Small intestine (tissue), 7 donors: ENCODE measurements around the gene PHF5A. TPM values are rescaled to one million over a fixed set of nuclear protein-coding genes. Genes with fewer than 3 reads are reported as not detected.

Experiments used
- DNase-seq, 2 donors: peaks; one replicate each; pipeline versions ENCODE4 v3.0.0 to v3.0.0-alpha.2; 2013
- FAIRE-seq: peaks from 2 replicates; lab custom pipeline; 2012; peaks lifted over from hg19 to GRCh38; lab: Jason Lieb, UNC
- H3K27ac ChIP-seq, 3 donors: one replicate each; pipeline ENCODE4 v1.5.1; 2013; ENCODE audit warnings: low read length in 2 of 3, mild to moderate bottlenecking in 2 of 3, control low read depth in 1 of 3, inconsistent platforms in 1 of 3, low read depth in 1 of 3, moderate library complexity in 1 of 3
- H3K27me3 ChIP-seq, 3 donors: one replicate each; pipeline ENCODE4 v1.6.1; 2013; ENCODE audit warnings: low read length in 3 of 3, inconsistent platforms in 1 of 3; ENCODE audit not compliant: control insufficient read depth in 3 of 3, insufficient read depth in 3 of 3
- H3K36me3 ChIP-seq, 3 donors: one replicate each; pipeline ENCODE4 v1.6.1; 2013; ENCODE audit warnings: low read length in 3 of 3, inconsistent platforms in 1 of 3, low read depth in 1 of 3, mild to moderate bottlenecking in 1 of 3, moderate library complexity in 1 of 3; ENCODE audit not compliant: control insufficient read depth in 3 of 3, insufficient read depth in 2 of 3
- H3K4me1 ChIP-seq, 3 donors: one replicate each; pipeline ENCODE4 v1.6.1; 2013; ENCODE audit warnings: low read length in 2 of 3, inconsistent platforms in 1 of 3, low read depth in 1 of 3, mild to moderate bottlenecking in 1 of 3, moderate library complexity in 1 of 3; ENCODE audit not compliant: control insufficient read depth in 3 of 3, insufficient read depth in 2 of 3
- H3K4me3 ChIP-seq, 3 donors: one replicate each; pipeline ENCODE4 v1.5.1; 2013; ENCODE audit warnings: low read length in 3 of 3, control low read depth in 1 of 3, inconsistent platforms in 1 of 3, low read depth in 1 of 3, mild to moderate bottlenecking in 1 of 3, moderate library complexity in 1 of 3
- H3K9me3 ChIP-seq, 2 donors: one replicate each; pipeline ENCODE4 v1.6.1; 2013; ENCODE audit warnings: low read depth in 1 of 2, low read length in 1 of 2; ENCODE audit not compliant: control insufficient read depth in 2 of 2, insufficient read depth in 1 of 2
- WGBS, 3 donors: extraction: QIAGEN DNeasy Blood & Tissue Kit; methylation state at CpG; one replicate each; pipeline ENCODE4 v1.1.7; 2013; 5-methylcytosine and 5-hydroxymethylcytosine counted together
- polyA plus RNA-seq, 4 donors: library from polyadenylated mRNA; stranded (reverse) in 3 of 4; unstranded in 1 of 4; fragments of 200-250 nt in 3 of 4; fragments of 120-200 nt in 1 of 4; gene quantifications; one replicate each; pipeline versions ENCODE4 v1.2.1 to v1.2.3, GENCODE V29; 2013
- donor health status: healthy with polysubstance abuse.
- donor health status: control.
- donor health status: control.
- donor health status: Bipolar disorder and iron deficiency.
- donor health status: healthy.

Gene PHF5A
- polyA plus RNA-seq, 4 donors = 39.6 to 62.7 (median 55.3) TPM

GRCh38 chr22:41410311-41410751, 58.2 kb downstream of the PHF5A start:
- peaks cover 0 to 3% (median 0%) of the 10 kb centered on the region in 3 donors for H3K36me3 ChIP-seq
- FAIRE-seq = no peak
- WGBS, 3 donors = 73 to 77% (median 77%) methylated on average over 7 of the region's 7 CpGs
- no peak for DNase-seq
- no peak overlapping the region for H3K4me3 ChIP-seq
- peaks cover 2 to 18% (median 4%) of the 10 kb centered on the region in 3 donors for H3K4me1 ChIP-seq
- no peaks in the 10 kb centered on the region for H3K9me3 ChIP-seq
- H3K27me3 ChIP-seq = no peaks in the 10 kb centered on the region
- H3K27ac ChIP-seq = peak overlapping the region in 1 of 3 donors; percentile 30

Other genes with a start within 250 kb of the PHF5A start
- gene CHADL, start 227.8 kb downstream of the PHF5A start, polyA plus RNA-seq = 1 to 10 TPM in 2 of 4 donors, under 1 TPM in 1, not detected in 1; 0.54 to 2.3 (median 1.4) TPM
- 10 to 100 TPM; 27.5 to 62.3 (median 34.0) TPM for gene RANGAP1, start 182.5 kb downstream of the PHF5A start, polyA plus RNA-seq
- gene ZC3H7B, start 167.2 kb downstream of the PHF5A start, polyA plus RNA-seq = 10 to 100 TPM; 14.6 to 53.5 (median 33.4) TPM
- 10 to 100 TPM in 2 of 4 donors, 1 to 10 TPM in 2; 6.1 to 11.8 (median 9.4) TPM for gene TEF, start 86.8 kb downstream of the PHF5A start, polyA plus RNA-seq
- 10 to 100 TPM; 15.1 to 63.9 (median 26.5) TPM for gene TOB2, start 21.9 kb downstream of the PHF5A start, polyA plus RNA-seq
- gene ACO2, start 425 bp upstream of the PHF5A start, polyA plus RNA-seq = 100 to 1,000 TPM; 126 to 294 (median 217) TPM
- gene POLR3H, start 75.8 kb upstream of the PHF5A start, polyA plus RNA-seq = 10 to 100 TPM in 2 of 4 donors, 1 to 10 TPM in 2; 2.7 to 18.2 (median 9.5) TPM
- gene CSDC2, start 92.3 kb upstream of the PHF5A start, polyA plus RNA-seq = 1 to 10 TPM in 2 of 4 donors, under 1 TPM in 2; 0.45 to 2.7 (median 1.3) TPM
- gene PMM1, start 121.1 kb upstream of the PHF5A start, polyA plus RNA-seq = 100 to 1,000 TPM in 2 of 4 donors, 10 to 100 TPM in 2; 45.5 to 125 (median 90.4) TPM
- 10 to 100 TPM; 16.5 to 33.4 (median 21.4) TPM for gene DESI1, start 152.4 kb upstream of the PHF5A start, polyA plus RNA-seq
- gene XRCC6, start 152.6 kb upstream of the PHF5A start, polyA plus RNA-seq = 100 to 1,000 TPM; 138 to 248 (median 166) TPM
- 100 to 1,000 TPM in 3 of 4 donors, 10 to 100 TPM in 1; 82.1 to 149 (median 113) TPM for gene SNU13, start 220.2 kb upstream of the PHF5A start, polyA plus RNA-seq
- gene MEI1, start 230.8 kb upstream of the PHF5A start, polyA plus RNA-seq = 10 to 100 TPM in 1 of 4 donors, 1 to 10 TPM in 3; 1.1 to 16.8 (median 4.2) TPM